ENCODE measurements around the gene GLRB.
"Not testable (repeated sequence)": the region's sequence is repeated elsewhere in the genome, so short reads cannot be mapped to it uniquely, and the experiment has no call there.

The GLRB gene

DNA sequence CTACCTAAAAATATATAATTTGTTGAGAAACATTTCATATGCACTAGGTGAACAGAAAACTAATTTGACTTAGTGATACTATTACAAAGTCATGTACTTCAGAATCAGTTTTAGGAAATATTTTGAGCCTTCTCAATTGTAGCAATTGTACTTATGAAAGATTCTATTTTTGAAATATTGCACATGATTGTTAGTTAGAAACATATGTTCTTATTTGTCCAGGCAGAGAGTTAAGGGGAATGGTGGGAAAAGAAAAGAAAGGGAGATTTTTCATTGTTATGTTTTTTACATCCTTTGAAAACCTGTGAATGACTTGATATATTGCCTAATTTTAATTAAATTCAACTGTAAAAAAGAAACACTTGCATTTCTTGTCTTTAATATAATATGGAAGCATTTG is 66.0 kb downstream of the GLRB start:
- DNase-seq: no peak

DNA sequence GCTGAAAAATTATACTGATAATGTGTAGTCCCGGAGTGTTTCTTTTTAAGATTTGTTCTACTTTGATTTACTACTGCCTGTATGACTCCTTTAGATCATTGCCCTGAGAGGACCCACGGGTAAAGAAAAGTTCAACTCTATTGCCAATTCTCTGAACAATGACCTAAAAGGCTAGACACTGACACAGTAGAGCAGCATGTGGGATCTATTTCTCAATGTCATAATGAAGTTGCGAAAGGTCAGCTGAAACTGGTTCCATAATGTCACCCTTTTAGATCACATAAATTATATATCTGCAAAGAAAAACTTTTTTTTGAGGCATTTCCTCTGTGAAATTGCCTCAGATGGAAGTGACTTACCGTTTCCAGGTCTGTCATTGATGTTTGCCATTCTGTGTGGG is 67.4 kb downstream of the GLRB start:
- DNase-seq: no peak

- no peak for DNase-seq
Observed at GRCh38 chr4:157151711-157152110, 75.8 kb downstream of the GLRB start.

DNA sequence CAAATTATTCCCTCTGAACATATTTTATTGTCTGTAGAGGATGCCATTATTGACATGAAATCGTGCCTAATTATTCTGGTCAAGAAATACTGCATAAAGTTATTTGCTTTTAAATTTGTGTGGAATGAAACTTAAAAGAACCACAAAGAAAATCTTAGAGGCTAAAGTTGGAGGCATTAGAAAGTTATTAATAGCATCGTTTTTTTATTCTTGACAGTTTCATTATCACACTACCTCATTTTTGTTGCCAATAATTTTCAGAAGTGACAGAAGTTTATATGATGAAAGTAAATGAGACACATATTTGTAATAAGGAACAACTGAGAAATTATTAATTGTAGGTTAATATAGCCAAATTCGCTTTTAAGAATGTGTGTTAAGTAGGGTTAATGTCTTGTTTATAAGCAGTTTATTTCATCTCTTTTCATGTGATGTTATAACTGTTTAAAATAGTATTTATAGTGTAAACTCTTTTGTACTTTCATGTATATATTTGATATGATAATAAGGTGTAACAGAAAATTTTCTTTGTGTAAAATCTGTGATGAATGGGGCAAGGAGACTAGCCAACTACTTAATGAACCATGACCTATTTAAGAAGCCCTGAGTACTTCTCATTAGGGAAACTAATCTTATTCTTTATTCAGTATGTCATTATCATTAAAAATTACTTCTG is 90.1 kb downstream of the GLRB start:
- no peak for DNase-seq

- no peak for DNase-seq
Observed at GRCh38 chr4:157170321-157170720, 94.4 kb downstream of the GLRB start.

- peak; percentile 3 for DNase-seq
Observed at GRCh38 chr4:157172011-157172410, 96.1 kb downstream of the GLRB start.

- DNase-seq: not testable (repeated sequence)
Observed at GRCh38 chr4:157180268-157180667, 104.3 kb downstream of the GLRB start.

DNA sequence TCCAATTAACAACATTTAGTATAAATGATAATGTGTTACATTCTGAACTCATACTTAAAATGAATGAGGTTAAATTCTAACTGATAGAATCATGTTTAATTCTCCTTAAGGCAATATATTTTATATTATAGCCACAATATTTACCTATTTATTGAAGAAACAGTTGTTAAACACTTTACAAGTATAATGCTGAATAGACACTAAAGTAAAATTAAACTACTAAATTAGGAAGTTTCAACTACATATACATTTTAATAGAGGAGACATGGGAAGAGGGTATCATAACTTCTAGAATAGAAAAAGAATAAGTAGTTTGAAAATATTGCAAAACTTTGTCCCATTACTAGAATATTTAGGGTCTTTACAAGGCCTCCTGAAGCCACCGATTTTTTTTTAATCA is 108.3 kb downstream of the GLRB start:
- DNase-seq: no peak

GRCh38 chr4:157185363-157185762 is 109.4 kb downstream of the GLRB start:
- peak; percentile 63 for DNase-seq

DNA sequence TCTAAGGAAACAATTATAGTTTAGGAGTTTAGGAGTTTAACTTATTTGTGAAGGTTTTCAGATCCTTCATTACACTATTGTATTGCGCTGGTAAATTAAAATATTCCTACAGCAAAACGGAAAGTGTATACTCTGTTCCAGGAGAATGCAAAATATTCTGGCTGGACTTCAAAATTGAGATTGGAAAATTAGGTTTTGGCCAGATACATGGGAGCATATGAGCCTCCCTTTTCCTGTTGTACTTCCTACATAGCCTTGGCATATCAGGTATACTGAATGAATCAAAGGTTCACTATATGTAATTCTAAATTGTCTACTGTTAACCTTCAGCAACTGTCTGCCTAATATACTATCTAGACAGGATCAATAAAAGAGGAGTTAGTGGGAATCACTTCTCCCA is 119.4 kb downstream of the GLRB start:
- DNase-seq: no peak

DNA sequence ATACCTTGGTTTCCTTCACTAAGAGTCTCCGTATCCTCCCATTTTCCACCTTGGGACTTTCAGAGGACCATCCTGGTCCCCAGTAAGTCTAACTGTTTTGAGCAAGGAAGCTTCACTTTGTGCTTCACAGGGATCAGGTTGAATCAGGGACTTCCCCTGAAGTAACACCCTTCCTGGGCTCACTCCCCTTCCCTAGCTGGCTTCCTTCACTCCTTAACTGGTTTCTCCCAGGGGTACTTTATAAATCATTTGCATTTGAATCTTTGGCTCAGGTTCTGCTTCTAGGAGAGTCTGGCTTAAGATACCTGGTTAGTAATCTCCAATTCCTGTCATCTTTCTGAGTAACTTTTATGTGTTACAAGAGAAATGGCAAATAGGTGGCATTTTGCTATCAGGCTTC is 120.1 kb downstream of the GLRB start:
- no peak for DNase-seq

GRCh38 chr4:157204634-157205244 is 128.8 kb downstream of the GLRB start:
- no peak for DNase-seq

- peak; percentile 40 for DNase-seq
Observed at GRCh38 chr4:157217708-157218107, 141.8 kb downstream of the GLRB start.

DNA sequence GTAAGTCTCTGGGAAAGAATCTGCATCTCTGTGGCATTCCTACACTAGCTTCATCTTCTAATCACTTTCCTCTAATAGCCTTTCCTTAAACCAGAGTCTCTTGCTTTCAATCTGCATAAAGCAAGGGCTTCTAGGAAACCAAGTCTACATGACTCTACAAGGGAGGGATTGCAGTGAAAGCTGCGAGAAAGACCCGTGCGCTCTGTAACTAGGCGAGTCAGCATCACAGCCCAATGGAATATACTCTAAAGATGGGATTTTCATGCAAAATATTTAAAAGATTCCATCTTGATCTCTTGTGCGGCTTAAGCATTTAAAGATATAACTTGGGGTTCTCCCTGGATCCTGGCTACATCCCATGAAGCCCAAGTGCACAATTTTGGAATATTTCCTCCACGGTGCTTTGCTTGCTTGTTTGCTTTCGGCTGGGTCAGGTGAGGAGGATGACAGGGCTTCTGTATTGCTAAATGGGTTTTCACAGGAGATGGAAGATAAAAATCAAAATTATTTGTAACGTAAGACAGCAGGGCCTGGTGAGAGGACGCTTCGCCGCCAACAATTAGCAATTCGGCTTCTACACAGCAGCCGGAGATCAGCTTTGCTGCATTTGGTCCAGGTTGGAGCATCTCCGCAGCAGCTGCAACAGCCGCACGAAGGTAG is 143.9 kb downstream of the GLRB start:
- DNase-seq: peak; percentile 48

DNA sequence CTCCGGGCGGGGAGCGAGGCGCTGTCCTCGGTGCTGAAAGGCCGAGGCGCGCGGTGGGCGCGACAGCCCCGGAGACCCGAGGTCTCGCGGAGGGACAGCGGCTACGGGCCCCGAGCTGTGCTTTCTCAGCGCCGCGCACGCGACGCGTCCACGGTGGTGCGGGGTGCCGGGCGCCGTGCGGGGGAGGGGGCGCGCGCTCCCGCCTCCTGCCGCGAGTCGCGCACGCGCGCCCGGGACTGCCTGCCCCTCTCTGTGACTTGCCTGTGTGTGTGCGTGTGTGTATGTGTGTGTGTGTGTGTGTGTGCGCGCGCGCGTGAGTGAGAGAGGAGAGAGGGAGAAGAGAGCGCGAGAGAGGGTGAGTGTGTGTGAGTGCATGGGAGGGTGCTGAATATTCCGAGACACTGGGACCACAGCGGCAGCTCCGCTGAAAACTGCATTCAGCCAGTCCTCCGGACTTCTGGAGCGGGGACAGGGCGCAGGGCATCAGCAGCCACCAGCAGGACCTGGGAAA is 144.5 kb downstream of the GLRB start, which contains the start of gene GRIA2:
Gene GRIA2, plus strand, starts transcription at position 358 of the 511 bp plus-strand sequence. CDS start 315 bp downstream, outside the sequence.
- peak; percentile 68 for DNase-seq

- DNase-seq: no peak
Observed at GRCh38 chr4:157221426-157221894, 145.5 kb downstream of the GLRB start.
